GM12872 (cell line): Measurements from ENCODE around the gene CR1.

Source experiments
- TF ChIP-seq, protein P1 (sequence below): IDR thresholded peaks from 3 replicates; pipeline ENCODE4 v1.5.1; 2011; ENCODE audit warnings: low read depth, mild to moderate bottlenecking, low read length, moderate library complexity; ENCODE audit not compliant: insufficient read depth

Gene CR1

DNA sequence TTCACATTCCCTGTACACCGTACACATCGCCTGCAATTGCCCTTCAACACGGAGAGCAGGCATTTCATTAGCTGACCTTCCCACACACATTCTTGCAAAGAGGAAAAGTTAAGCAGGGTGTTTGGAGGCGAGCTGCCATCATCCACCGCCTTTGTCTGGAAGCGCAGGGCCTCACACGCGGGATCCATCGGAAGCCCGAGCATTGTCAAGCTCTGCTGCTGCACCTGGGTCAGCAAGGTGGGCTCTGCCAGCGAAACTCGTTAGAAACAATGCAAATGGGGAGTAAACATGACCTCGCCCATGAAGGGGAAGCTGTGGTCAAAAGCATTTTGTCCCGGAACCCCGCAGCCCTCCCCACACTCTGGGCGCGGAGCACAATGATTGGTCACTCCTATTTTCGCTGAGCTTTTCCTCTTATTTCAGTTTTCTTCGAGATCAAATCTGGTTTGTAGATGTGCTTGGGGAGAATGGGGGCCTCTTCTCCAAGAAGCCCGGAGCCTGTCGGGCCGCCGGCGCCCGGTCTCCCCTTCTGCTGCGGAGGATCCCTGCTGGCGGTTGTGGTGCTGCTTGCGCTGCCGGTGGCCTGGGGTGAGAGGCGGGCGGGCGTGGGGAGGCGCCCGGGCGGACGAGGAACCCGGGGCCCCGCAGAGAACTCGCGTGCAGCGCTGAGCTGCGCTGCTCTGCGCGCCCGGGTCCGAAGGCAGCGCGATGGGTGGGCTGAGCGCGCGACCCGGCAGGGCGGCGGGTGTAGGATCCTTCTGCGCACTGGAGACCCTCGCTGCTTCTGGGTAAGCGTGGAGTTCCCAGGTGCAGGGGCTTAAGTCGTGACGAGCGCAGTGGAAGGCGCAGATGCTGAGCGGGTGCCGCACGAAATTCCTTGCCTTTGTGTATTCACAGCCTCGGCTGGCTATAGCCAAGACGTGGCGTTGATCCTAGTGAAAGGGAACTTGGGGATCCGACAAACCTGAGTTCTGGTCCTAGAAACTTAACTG is at the start of gene CR1:
CR1 (plus strand) TSS at position 357 of the 992 bp plus-strand sequence; CDS start at position 468, 111 bp downstream.
- TF ChIP-seq, protein P1, sequence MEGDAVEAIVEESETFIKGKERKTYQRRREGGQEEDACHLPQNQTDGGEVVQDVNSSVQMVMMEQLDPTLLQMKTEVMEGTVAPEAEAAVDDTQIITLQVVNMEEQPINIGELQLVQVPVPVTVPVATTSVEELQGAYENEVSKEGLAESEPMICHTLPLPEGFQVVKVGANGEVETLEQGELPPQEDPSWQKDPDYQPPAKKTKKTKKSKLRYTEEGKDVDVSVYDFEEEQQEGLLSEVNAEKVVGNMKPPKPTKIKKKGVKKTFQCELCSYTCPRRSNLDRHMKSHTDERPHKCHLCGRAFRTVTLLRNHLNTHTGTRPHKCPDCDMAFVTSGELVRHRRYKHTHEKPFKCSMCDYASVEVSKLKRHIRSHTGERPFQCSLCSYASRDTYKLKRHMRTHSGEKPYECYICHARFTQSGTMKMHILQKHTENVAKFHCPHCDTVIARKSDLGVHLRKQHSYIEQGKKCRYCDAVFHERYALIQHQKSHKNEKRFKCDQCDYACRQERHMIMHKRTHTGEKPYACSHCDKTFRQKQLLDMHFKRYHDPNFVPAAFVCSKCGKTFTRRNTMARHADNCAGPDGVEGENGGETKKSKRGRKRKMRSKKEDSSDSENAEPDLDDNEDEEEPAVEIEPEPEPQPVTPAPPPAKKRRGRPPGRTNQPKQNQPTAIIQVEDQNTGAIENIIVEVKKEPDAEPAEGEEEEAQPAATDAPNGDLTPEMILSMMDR: no peak

DNA sequence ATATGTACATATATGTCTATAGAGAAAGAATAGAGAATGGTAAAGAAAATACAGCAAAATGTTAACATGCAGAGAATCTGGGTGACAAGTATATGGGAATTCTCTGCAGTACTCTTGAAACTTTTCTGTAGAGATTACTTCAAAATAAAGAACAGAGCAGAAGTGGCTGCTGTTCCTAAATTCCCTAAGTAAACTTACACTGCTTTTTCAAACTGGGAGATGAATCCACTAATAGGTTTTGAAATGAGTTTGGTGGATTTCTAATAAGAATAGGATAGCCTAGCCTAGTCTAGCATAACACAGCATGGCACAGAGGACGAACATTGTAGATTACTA is 42.3 kb upstream of the CR1 start:
- TF ChIP-seq, protein P1: no peak

DNA sequence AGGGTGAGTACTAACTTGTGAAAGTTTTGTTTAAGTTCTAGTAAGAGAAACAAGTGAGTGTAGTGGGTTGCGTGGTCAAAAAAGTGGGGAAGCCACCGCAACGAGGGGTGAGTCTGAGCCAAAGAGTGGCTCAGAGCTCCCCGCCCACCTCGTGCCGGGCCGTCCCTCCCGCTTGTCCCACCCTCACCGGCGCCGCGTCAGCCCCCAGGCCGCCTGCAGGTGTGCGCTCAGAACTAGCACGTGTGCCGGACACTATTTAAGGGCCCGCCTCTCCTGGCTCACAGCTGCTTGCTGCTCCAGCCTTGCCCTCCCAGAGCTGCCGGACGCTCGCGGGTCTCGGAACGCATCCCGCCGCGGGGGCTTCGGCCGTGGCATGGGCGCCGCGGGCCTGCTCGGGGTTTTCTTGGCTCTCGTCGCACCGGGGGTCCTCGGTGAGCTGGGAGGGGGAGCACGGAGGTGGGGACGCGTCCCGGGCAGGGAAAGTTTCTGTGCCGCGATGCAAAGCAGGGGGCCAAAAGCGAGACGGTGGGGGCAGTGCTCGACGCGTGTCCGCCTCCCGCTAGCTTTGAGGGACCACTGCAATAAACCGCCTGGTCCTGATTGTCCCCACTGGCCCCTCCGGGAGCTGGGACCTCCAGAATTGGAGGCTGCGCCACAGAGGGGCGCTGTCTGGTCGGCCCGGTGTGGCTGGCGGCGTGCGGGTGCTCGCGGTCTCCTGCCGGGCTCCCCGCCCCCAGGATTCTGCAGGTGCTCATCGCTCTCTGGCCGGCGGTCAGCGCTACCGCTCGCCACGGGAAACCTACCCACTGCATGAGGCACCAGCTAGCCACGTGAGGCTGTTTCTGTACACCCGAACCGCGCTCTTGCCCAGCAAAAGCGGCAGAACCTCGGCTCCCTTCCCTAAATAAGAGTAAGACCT is 41.7 kb upstream of the CR1 start, which contains the start of gene CR2:
CR2 (plus strand) TSS at position 283 of the 919 bp plus-strand sequence; CDS start at position 374, 91 bp downstream.
- TF ChIP-seq, protein P1: peak; percentile 73

DNA sequence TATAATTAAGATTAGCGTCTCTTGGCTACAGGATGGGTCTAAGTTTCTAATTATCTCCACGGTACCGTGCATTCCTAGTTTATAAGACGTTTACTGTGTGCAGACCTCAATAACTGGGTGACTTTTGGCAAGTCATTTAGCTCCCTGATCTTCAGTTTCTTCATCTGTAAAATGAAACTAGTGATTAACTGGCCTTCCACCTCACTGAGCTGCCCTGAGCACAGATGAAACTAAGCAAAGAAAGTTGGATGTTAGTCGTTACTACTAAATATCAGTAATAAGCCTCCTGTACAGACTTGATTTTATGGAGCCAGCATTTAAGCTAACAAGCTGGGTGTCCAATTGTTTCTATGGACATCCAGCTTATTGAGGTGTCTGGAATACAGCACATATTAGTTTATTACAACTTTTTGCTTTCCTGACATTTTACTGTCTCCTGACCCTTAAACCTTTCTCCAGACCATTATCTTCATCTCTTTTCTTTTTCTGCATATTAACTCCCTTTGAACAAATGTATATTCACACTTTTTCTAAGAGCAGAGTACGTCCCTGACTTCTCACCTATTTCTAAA is 40.7 kb upstream of the CR1 start:
- TF ChIP-seq, protein P1: no peak

DNA sequence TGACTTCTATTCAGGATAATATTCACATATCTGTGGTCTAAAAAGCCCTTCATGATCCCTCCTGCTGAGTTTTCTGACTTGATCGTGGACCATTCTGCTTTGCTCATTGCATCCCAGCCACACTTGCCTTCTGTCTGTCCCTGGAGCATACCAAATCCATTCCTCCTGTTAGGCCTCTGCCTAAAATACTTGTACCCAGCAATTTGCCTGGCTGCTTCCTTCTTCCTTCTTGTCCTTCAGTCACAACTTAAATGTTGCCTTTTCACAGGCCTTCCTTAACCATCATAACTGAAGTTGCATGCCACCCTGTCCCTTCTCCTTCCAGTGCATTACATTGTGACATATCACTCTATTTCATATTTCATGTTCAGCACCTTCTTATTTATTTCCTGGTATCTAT is 37.5 kb upstream of the CR1 start:
- TF ChIP-seq, protein P1: no peak

DNA sequence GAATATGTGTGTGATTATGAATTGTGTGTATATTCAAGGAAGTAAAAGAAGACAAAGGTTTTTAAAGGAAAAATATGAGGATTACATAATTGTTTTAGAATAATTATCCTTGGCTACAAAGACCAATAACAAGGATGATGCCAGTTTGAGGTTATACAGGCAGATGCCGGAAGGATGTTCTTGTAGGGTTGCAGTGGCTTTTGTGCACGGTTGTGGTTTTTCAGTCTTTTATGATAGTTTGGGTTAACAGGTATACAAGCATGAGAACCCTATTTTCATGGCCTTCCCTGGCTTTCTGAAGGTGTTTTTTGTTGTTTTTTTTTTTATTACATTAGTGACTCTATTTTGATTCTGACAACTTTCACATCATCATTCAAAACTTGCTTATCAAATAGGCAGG is 36.9 kb upstream of the CR1 start:
- TF ChIP-seq, protein P1: no peak
